Measurements from ENCODE around the gene FAM118A.

DNA sequence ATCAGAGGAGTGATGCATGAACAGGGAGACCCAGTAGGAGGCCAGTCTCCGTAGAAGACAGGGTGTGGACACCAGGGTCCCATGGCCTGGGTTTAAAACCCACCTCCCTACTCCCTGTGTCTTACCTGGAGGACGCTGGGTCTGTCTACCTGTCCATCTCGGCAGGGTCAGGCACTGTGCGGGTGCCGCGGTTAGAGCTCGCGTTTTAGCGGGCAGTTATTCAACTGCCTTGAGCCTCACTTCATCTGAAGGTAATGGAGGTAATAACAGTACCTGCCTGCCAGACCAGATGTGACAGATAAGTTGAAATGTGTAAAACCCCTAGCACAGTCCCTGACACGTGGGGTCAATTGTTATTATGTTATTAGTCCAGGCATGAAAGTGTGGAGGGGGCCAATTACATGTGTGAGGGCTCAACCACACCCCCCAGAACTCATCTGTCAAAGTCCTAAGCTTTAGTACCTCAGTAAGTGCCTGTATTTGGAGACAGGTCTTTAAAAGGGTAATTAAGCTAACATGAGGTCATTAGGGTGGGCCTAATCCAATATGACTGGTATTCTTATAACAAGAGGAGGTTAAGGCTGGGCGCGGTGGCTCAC lies 33.1 kb upstream of the FAM118A start:
- TF ChIP-seq, protein P1, sequence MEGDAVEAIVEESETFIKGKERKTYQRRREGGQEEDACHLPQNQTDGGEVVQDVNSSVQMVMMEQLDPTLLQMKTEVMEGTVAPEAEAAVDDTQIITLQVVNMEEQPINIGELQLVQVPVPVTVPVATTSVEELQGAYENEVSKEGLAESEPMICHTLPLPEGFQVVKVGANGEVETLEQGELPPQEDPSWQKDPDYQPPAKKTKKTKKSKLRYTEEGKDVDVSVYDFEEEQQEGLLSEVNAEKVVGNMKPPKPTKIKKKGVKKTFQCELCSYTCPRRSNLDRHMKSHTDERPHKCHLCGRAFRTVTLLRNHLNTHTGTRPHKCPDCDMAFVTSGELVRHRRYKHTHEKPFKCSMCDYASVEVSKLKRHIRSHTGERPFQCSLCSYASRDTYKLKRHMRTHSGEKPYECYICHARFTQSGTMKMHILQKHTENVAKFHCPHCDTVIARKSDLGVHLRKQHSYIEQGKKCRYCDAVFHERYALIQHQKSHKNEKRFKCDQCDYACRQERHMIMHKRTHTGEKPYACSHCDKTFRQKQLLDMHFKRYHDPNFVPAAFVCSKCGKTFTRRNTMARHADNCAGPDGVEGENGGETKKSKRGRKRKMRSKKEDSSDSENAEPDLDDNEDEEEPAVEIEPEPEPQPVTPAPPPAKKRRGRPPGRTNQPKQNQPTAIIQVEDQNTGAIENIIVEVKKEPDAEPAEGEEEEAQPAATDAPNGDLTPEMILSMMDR (IDR thresholded peaks at IDR 0.05), result no peak
- TF ChIP-seq POLR2A (IDR thresholded peaks at IDR 0.05), result no peak
